Left kidney (tissue), 2 donors: Measurements from ENCODE around the gene PDE4C. TPM values are rescaled to one million over a fixed set of nuclear protein-coding genes. Genes with fewer than 3 reads are reported as not detected.

ENCODE experiments used
- DNase-seq: peaks from one replicate; pipeline ENCODE4 v3.0.0-alpha.2; 2013
- polyA plus RNA-seq: library from polyadenylated mRNA; unstranded; fragments of 120-200 nt; gene quantifications from one replicate; pipeline ENCODE4 v1.2.1, GENCODE V29; 2013; ENCODE audit not compliant: insufficient read length

PDE4C gene
- polyA plus RNA-seq, 1 donor = 0.75 TPM

DNA sequence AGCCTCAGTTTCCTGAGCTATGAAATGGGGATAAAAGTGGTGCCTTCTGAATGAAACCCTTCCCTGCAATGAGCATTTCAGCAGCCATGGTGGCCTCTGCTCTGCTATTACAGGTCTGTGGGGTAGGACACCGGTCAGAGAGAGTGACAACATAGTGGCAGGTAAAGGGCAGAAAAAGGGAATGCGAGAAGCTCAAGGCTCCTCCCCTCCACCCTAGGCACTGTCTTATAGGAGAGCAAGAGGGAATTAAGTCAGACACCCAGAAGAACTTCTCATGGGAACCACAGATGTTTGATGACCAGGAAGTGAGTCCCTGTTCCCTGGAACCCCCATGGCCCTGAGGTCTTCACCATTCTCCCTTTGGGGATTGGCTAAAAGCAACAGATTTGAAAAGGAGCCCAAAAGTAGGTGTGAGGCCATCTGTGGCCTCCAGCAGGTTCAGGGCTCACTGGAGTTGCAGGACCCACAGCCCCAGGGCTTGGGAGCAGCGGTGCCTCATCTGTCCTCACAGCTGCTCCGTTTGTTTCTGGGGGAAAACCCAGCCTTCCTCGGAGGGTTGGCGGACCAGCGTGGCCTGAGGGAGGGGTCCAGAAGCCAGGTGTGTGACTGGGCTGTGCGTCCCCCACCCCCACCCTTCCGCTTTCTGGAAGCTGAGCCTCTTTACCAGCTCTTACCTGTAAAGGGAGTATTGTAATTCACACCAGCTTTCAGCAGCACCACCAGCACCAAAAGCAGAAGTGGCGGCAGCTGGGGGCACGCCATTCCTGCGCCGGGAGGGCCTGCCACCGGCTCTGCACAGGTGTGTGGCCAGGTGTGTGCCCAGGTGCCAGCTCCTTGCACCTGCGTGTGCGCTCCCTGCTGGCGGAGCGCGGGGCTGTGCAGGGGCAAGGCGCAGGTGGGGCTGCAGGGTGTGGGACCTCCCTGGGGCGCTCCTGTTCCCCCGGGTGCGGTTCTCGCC is 28.6 kb upstream of the PDE4C start:
- no peak for DNase-seq

DNA sequence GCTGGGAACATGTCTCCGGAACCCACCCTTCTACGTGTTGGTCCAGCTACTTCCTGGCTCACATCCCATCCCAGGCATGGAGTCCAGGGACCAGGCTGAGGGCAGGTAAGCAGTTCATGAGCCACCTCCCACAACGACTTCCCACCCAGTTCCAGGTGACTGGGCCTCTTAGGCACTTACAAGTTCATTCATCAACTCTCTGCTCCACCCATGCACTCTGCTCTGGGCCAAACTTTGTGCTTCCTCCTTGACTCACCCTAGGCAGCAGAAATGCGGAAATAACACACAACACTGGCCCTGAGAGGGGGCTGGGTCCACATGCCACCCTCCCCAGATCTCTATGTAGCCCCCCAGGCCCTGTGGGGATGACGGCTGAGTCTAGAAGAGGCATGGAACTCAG is 27.5 kb upstream of the PDE4C start:
- DNase-seq = no peak

DNA sequence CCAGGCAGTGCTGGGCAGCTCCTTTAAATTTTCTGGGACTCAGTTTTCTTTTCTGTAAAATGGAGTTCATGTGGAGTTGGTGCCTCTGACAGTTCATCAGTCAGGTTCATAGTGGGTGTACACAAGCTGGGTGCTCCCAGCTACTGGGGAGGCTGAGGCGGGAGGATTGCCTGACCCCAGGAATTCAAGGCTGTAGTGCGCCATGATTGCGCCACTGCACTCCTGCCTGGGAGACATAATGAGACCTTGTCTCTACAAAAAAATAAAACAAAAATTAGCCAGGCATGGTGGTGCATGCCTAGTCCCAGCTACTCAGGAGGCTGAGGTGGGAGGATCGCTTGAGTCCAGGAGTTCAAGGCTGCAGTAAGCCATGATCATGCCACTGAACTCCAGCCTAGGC is 26.9 kb upstream of the PDE4C start:
- no peak for DNase-seq

DNA sequence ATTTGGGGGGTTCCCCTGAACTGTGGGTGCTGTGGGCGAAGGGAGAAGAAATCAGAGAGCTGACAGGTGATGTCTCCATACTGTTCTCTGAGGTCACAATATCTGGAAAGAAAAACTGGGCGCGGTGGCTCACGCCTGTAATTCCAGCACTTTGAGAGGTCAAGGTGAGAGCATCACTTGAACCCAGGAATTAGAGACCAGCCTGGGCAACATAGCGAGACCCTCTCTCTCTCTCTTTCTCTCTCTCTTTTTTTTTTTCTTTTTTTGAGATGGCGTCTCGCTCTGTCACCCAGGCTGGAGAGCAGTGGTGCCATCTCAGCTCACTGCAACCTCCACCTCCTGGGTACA is 26.1 kb upstream of the PDE4C start:
- DNase-seq = no peak

DNA sequence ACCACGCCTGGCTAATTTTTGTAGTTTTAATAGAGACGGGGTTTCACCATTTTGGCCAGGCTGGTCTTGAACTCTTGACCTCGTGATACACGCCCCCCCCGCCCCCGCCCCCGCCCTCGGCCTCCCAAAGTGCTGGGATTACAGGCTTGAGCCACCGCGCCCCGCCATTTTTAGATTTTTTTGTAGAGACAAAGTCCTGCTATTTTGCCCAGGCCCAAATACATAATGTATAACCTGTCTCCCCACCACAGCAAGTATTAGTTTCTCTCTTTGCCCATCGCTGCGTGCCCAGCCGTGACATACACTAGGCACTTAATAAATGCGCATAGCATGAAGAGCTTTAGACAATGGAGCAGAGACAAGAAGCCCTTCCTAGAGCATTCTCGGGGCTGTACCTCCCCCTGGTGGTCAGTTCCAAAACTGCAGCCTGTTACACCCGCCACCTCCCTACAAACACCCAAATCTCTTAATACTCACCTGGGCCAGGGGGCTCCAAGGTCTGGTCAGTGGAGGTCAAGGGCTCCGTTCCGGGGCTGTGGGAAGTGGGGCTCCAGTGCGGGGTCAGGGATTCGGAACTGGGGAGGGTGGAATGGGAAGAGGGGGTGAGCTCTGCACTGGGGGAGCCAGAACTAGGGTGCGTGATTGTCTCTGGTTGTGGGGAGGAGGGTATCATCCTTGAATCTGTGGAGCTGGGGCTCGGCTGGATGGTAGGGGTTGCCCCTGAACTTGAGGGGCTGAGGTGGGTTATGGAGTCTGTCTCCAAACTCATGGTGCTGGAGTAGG is 25.5 kb upstream of the PDE4C start:
- peak; percentile 70 for DNase-seq

DNA sequence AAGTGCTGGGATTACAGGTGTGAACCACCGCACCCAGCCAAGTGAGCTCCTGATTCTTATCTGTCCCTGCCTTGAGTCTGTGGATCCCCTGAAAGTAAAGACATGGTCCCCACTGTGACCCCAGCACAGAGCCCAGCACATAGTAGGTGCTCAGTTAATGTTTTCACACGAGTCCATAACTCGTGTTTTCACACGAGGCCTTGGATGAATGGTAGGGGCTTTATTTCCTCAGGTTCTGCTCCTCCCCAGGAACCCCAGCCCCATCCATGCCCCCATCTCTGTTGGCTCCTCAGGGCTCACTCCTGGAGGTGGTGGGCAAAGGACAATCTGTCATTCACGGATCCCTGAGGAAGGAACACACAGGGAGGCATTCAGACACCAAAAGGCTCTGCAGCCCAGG is 23.6 kb upstream of the PDE4C start:
- DNase-seq = no peak

DNA sequence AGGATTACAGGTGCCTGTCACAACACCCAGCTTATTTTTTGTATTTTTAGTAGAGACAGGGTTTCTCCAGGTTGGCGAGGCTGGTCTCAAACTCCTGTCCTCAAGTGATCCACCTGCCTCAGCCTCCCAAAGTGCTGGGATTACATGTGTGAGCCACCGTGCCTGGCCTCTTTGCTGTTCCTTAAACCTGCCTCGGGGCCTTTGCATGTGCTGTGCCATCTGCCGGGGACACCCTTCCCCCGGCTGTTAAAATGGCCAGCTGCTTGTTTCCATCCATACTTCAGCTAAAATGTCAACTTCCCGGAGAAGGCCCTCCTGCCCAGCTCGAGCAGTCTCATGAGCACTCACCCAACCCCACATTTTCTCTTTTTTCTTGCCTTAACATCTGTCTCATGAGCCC is 19.1 kb upstream of the PDE4C start:
- no peak for DNase-seq

DNA sequence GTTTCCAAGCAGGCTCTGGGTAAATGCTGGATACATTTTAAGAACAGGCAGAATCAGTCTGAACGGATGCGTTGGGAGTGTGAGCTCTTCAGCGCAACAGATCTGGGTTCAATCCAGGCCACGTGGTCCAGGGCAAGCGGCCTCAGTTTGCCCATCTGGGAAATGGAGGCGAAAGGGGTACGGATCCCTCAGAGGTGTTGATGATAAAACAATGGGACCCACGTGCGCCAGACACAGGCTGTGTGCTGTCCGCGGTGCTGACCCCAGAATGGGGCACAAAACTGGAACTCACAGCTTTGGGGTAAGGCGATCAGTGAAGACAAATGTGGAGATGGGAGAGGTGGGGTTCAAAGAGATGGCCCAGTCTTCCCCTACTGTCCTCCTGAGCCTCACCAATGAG is 13.1 kb upstream of the PDE4C start:
- DNase-seq = no peak

DNA sequence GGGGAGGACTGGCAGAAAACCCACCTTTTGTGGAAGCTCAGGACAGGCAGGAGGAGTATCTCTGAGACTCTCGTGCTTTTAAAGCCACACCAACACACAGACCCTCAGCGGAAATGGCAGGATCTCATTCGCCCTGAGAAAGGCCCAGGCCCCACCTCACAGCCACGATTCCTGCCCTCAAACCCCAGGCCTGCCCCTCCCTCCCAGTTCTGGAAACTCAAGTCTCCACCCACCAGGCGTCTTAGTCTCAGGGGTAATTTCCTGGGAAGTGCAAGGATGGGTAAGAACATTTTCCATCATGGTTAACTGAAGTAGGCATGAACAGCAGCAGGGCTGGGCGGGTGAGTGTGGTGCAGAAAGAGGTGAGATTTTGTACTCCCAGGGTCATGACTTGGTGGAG is 8.0 kb upstream of the PDE4C start:
- DNase-seq = no peak

DNA sequence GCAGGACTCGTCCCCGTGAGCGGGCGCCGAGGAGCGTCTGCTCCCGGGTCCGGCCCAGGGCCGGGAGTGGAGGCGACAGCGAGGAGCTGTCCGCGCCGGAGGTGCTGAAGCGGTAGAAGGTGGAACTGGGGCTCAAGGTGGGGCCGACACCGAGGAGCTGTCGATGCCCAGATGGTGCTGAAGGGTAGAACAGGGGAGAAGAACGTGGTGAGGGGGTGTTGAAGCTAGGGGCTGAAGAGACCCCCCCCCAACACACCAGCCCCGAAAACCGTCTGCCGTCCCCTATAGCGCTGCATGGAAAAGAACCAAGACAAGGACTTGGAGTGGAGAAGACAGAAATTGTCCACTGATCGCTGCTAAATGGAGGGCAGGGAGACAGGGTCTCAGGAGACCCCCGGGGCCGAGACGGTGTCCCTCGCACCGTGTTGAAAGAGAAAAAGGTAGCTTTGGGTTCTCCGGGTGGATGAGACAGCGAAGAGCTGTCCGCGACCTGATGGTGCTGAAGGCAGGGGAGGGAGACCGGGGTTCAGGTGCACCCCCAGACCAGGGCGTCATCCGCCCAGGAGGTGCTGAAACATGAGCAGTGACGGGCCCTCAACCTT is 7.1 kb upstream of the PDE4C start:
- DNase-seq = peak; percentile 61

DNA sequence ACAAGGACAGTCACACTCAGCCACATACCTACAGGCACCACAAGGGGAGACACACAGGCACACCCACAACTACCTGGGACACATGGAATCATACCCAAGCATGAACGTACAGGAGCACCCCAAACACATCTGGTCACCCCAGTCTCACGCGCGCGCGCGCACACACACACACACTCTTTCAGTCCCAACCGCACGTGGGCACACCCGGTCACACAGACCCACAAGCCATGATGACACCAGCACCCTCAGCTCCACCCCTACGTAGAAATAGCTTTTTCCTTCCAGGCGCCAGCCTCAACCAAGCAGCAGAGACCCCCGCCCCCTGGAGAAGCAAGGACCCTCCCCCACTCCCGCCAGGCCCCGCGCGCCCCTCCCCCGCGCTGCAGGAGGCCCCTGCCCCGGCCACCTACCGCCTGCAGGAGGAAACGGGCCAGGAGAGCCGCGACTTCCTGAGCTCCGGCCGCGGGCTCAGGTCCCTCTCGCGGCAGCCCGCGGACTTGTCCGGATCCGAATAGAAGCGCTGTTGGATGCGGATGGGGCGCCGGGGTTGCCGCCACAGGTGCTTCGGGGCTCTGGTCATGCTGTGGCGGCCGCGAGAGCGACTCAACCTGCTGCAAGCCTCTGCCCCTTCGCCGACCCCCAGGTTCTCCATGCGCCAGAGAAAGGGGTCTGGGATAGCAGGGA is 6.4 kb upstream of the PDE4C start:
- DNase-seq = no peak

DNA sequence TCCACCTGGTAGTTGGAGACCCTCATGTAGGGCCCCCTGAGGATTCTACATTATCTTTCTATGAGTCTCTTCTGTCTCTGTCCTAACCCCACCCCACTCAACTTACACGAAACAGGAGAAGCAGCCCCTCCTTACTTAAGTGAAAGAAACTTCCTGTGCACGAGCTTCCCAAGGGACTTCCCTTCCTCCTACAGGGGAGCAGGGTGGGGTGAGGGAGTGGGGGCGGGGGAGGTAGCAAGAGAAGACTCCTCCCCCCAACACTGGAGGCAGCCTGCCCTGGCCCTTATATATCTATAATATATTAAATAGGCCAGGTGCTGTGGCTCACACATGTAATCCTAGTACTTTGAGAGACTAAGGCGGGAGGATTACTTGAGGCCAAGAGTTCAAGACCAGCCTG is 5.5 kb upstream of the PDE4C start:
- DNase-seq = no peak

DNA sequence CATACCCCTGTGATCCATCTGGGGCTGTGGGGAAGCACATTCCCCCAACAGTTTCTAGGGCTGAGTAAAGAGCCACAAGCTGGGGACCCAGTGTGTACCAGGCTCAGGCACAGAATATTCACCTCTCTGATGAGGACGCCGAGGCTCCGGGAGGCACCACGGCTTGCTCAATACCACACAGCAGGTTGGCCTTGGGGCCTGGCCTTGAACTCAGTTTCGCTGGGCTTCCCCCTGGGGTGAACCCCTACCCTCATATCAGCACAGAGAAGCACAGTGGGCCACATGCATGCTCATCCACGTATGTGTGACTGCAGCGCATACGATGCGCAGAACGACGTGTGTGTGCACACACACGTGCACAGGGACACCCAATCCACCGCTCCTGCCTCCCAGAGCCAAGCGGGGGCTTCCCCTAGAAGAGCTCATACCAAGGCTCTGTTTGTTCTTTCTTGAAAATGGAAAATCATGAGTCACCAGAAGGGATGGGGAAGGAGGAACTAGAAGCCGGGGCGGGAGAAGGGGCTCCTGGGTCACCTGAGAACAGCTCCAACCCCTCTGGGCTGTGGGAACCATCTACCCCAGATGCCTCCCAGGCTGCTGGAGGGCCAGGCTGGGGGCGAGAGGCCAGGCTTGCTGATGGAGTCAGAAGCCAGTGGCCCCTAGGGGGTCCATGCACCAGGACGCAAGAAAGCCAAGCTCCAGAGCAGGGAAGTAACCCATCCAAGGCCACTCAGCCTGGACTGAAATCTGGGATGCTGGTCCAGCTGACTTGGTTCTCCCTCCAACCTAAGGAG is 4.9 kb upstream of the PDE4C start:
- DNase-seq = no peak

DNA sequence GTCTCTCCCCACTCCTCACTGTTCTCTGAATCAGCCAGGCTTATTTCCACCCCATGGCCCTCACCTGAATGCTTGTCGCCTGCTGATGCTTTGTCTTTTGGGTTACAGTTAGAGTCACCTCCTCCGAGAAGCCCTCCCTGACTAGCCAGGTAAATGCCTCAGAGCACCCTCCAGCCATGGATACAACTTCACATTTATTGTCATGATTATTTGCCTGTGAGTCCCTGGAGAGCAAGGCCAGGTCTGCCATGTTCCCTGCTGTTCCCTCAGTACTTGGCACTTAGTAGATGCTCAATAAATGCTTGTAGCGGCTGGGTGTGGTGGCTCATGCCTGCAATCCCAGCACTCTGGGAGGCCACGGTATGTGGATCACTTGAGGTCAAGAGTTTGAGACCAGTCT is 3.7 kb upstream of the PDE4C start:
- DNase-seq = no peak

DNA sequence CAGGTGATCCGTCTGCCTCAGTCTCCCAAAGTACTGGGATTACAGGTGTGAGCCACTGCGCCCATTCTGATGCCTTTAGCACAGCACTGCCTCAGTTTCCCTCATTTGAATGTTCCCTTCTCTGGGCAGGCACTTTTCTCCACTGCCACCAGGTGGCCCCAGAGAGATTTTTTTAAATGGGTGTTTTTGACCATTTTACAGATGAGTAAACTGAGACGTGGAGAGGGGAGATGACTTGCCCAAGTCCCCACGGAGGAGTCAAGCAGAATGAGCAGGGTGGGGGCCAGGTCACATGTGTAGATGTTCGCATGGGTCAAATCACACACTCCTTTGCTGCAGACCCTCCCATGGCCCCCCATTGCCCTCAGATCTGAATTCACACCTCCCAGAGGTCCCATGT is 3.2 kb upstream of the PDE4C start:
- no peak for DNase-seq

DNA sequence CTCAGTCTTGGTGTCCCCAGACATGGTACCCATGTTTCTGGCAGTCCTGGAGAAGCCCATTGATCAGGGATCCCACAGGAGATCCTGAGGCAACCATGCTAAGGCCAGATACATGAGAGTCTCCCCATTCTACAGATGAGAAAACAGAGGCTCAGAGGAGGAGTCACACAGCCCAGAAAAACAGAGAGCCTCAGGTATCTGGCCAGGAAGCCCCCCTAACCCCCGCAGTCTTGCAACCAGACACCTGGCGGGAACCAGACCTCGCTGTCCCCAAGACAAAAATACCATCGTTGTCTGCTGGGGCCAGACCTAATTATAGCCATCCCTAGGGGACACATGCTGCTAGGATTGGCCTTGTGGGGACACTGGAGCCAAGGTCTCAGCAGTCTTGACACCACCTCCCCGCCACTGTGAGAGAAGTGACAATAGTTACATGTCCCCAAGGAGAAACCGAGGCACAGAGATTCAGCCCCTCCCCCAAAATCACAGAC is 1.6 kb upstream of the PDE4C start:
- no peak for DNase-seq

DNA sequence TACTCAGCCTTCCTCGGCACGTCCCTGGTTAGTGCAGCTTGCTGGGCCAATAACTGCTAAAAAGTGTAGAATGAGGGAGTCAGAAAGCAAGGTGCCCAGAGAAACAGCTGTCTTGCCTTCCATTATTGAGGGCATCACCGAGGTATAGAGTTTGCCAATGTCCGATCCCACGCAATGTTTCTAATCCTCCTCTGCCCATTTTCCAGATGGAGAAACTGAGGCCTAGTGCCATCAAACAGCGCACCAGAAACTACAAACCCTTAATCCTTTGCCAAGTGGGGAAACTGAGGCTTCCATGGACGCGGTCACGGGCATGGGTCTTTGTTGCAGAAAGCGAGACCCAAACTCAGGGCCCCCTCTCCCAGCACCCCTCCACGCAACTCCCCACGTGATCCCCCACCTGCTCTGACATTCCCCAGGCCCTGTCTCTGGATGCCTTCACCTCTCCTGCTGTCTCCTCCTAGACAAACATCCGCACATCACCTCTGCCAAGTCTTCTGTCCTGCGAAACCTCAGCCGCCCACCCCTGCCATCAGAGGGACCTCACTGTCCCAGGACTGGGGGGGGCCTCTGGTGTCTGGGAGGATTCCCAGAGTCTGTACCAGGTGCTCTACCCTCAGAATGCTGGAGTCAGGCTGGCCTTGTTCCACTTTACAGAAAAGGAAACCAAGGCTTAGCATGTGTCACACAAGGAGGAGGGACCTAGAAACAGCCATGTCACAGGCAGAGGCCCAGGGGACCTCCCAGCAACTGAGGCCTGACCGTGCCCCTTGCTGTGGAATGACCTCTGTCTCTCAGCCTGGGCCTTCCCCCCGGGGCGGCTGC is 930 bp upstream of the PDE4C start:
- no peak for DNase-seq

DNA sequence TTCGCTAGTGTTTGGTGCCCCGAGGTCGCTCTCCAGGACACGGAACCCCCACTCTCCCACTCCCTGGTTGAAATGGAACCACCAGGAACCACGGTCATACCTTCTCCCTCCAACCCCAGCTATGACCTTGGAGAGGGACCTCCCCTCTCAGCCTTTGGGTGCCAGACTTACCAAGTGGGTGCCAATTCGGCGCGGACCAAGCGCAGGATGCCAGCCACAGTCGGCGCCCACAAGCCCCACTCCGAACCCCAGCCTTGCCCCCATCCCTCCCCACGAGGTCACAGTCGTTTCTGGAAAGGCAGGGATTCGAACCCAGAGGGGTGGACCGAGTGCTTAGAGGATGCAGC is 910 bp downstream of the PDE4C start:
- no peak for DNase-seq

DNA sequence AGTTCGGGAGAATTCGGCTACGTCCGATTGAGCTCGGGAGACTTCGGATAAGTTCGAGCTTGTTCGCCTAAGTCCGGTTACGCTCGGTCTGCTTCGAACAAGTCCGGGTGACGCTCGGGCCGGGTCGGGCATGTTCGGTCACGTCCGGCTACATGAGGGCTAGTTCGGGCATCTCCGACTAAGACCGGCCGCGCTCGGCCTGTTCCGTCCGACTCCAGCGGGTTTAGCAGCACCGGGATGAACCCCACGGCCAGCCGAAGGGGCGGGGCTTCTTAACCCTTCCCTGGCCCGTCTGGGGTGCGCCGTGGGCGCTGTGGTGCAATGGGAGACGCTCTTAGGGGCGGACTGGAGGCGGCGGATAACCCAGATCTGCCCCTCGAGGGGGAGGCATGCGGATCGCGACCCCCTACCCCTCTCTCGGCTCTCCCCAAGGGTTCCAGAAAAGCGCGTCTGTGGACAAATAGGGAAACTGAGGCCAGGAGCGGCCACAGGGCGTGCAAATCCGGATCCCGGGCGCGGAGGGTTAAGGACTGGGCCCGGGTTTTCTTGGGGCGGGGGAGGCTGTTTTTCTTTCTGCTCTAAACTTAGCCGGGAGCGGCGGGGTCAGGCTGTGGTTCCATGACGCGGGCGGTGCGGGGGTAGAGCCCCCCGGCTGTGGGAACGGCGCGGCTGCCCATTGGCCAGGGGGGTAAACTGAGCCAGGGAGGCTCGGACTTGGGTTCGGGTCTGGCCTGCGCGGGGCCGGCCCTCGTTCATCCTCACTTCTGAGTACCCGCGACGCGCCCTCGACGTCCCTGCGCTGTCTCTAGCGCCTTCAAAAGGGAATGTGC is 1.5 kb downstream of the PDE4C start:
- peak; percentile 96 for DNase-seq
